ENCODE data around the gene UVRAG. TPM values are rescaled to one million over a fixed set of nuclear protein-coding genes. Genes with fewer than 3 reads are reported as not detected.

The UVRAG gene
- total RNA-seq, 1 donor from 2014 or later, result 27.6 TPM

DNA sequence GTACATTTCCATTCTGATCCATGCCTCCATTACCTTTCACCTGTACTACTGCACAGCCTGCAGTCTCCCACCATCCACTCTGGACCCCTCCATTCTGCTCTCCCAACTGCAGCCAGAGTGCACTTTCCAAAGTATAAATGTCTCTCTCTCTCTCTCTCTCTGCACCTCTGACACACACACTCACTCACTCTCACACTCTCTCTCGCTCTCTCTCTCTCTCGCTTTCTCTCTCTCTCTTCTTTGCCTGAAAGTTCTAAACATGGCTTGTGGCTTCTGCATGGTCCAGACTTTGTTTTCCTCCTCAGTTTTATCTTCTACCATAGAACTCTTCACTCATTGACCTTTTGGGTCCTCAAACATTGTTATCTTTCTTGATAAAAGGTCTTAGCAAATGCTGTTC lies 314.7 kb downstream of the UVRAG start:
- no peak overlapping the region for H3K27ac Mint-ChIP-seq
- no peak for TF ChIP-seq CTCF (IDR thresholded peaks at IDR 0.05; ENCODE audit: unreplicated experiment)

DNA sequence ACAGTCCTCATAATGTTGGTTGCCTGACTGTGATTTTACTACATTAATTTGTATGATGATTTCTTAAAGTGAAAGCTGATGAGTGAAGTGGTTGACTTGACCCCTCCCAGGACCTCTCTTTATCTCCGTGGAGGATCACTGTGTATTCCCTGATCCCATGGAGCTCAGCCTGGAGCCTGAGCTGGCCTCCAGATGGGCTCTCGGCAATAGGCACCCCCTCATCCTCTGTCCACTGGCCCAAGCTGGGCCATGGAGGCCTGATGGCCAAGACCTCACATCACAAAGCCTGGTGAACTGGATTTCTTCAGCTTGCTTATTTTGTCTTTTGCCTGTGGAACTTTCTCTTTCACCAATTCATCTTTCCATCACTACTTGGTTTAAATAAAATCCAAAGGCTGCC lies 316.1 kb downstream of the UVRAG start:
- H3K9me3 Mint-ChIP-seq, result peaks cover 3% of the 10 kb centered on the region
- no peak for TF ChIP-seq CTCF (IDR thresholded peaks at IDR 0.05; ENCODE audit: unreplicated experiment)

More for the DNA sequence above, 314.7 kb downstream of the UVRAG start:
- peaks cover 7% of the 10 kb centered on the region for H3K36me3 Mint-ChIP-seq
- DNase-seq (ENCODE audit: low spot score in 2 of 2, unreplicated experiment in 2 of 2), result no peak
- peaks cover 3% of the 10 kb centered on the region for H3K9me3 Mint-ChIP-seq
- H3K4me3 Mint-ChIP-seq, result no peak overlapping the region
- no peaks in the 10 kb centered on the region for H3K27me3 Mint-ChIP-seq (ENCODE audit: low read depth)
- H3K4me1 Mint-ChIP-seq, result peaks cover 40% of the 10 kb centered on the region

GRCh38 chr11:76131671-76132631 lies 316.9 kb downstream of the UVRAG start:
- TF ChIP-seq CTCF (IDR thresholded peaks at IDR 0.05; ENCODE audit: unreplicated experiment), result no peak
- Mint-ChIP-seq H3K27me3 (ENCODE audit: low read depth) (no peaks in the 10 kb centered on the region), H3K27ac (peak overlapping the region; percentile 80), H3K4me3 (no peak overlapping the region), H3K4me1 (peaks cover 34% of the 10 kb centered on the region), H3K36me3 (peaks cover 6% of the 10 kb centered on the region), H3K9me3 (peaks cover under 1% of the 10 kb centered on the region)
- no peak for DNase-seq (ENCODE audit: low spot score in 2 of 2, unreplicated experiment in 2 of 2)

More for the DNA sequence above, 316.1 kb downstream of the UVRAG start:
- peaks cover 34% of the 10 kb centered on the region for H3K4me1 Mint-ChIP-seq
- no peak overlapping the region for H3K4me3 Mint-ChIP-seq
- peaks cover 9% of the 10 kb centered on the region for H3K36me3 Mint-ChIP-seq
- no peak for DNase-seq (ENCODE audit: low spot score in 2 of 2, unreplicated experiment in 2 of 2)
- H3K27me3 Mint-ChIP-seq (ENCODE audit: low read depth), result no peaks in the 10 kb centered on the region
- peak overlapping the region; percentile 80 for H3K27ac Mint-ChIP-seq

DNA sequence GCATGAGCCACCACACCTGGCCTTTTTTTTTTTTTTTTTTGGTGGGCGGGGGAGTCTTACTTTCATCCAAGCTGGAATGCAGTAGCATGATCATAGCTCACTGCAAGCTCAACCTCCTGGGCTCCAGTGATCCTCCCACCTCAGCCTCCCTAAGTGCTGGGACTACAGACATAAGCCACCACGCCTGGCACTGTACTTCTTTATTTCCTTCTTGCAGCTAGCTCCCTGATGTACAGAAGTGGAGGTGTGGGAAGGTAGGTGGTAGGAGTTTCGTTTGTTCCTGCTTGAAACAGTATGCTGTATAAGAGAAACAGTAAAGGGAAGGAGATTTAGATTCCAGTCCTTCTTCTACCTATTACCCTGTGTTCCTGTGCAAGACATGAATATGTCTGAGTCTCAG lies 319.2 kb downstream of the UVRAG start:
- no peak overlapping the region for H3K4me3 Mint-ChIP-seq
- DNase-seq (ENCODE audit: low spot score in 2 of 2, unreplicated experiment in 2 of 2), result no peak
- H3K27me3 Mint-ChIP-seq (ENCODE audit: low read depth), result no peaks in the 10 kb centered on the region
- H3K9me3 Mint-ChIP-seq, result no peaks in the 10 kb centered on the region
- peaks cover 4% of the 10 kb centered on the region for H3K36me3 Mint-ChIP-seq
- H3K27ac Mint-ChIP-seq, result no peak overlapping the region
- TF ChIP-seq CTCF (IDR thresholded peaks at IDR 0.05; ENCODE audit: unreplicated experiment), result no peak
- H3K4me1 Mint-ChIP-seq, result peaks cover 30% of the 10 kb centered on the region

GRCh38 chr11:76135491-76135890 lies 320.5 kb downstream of the UVRAG start:
- Mint-ChIP-seq H3K9me3 (no peaks in the 10 kb centered on the region), H3K27ac (no peak overlapping the region), H3K4me3 (no peak overlapping the region), H3K27me3 (ENCODE audit: low read depth) (no peaks in the 10 kb centered on the region), H3K4me1 (peaks cover 24% of the 10 kb centered on the region), H3K36me3 (peaks cover 4% of the 10 kb centered on the region)
- no peak for DNase-seq (ENCODE audit: low spot score in 2 of 2, unreplicated experiment in 2 of 2)
- TF ChIP-seq CTCF (IDR thresholded peaks at IDR 0.05; ENCODE audit: unreplicated experiment), result no peak

Data from mesothelial cell of epicardium (in vitro differentiated cells).